DMS 273 treated with DMSO at 0.1 percent for 48 hours (cell line): ENCODE measurements around the gene ZCCHC7.
A peak's percentile ranks its signal among the peaks of the same experiment; 100 is the strongest.
"Not testable (repeated sequence)": the region's sequence is repeated elsewhere in the genome, so short reads cannot be mapped to it uniquely, and the experiment has no call there.

Experiments
- DNase-seq: peaks from one replicate; lab custom pipeline; 2025; lab: John Stamatoyannopoulos, UW

Gene ZCCHC7

DNA sequence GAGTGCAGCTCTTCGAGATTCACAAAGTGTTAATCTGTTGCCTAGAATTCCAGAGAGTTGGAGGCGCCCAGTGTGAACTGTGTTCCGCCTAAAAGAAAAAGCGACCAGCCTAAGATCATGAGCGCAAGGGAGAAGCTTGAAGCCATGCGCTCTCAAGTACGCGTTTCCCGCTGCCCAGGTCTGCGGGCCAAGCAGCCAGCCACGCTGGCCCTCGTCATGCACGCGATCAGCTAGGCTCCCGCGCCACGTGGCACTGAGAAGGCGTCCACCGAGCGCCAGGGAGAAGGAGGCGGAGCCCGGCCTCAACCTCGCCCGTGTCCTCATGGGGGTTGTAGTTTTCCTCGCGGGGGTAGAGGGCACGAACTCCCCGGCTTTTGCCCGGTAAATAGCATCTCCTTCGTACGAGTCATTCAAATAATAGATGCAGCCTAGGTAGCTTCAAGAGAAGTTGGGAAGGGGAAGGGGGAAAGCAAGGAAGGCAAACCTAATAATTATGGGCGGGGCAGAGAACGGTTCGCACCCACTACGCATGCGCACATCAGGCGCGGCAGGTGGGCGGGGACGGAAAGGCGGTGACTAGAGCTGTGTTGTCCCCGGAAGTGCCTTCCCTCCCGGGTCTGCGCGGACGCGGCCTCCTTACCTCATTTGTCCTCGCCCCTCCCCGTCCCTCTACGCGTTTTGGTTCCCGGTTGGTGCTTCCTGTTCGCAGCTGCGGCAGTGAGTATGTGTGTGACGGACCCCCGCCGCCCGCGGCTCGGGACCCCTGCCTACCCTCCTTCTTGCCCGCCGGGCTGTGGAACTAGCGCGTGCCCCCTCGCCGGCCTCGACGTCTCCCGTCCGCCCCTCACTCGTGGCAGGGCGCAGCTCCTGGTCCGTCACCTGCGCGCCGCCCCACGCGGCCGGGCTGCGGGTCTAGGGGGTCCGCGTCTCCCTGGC is at the start of gene ZCCHC7:
Gene ZCCHC7 (plus strand): TSS at position 668 of the 936 bp plus-strand sequence.
- DNase-seq: peak; percentile 88

DNA sequence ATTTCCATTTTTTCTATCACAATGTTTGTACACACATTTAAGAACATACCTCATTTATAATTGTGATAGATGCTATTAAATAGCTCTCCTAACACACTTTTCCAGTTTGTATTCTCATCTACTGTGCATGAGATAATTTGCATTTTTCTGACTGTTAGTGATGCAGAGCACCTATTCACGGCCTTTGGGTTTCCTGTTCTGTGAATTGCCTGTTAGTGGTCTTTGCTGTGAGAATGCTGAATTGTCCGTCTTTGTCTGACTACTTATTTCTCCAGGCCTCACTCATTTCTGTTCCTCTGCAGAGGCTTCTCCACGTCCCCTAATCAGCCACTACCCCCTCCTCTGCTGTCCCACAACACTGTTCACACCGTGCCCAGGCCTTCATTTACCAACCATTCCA is 45.6 kb upstream of the ZCCHC7 start:
- not testable (repeated sequence) for DNase-seq

DNA sequence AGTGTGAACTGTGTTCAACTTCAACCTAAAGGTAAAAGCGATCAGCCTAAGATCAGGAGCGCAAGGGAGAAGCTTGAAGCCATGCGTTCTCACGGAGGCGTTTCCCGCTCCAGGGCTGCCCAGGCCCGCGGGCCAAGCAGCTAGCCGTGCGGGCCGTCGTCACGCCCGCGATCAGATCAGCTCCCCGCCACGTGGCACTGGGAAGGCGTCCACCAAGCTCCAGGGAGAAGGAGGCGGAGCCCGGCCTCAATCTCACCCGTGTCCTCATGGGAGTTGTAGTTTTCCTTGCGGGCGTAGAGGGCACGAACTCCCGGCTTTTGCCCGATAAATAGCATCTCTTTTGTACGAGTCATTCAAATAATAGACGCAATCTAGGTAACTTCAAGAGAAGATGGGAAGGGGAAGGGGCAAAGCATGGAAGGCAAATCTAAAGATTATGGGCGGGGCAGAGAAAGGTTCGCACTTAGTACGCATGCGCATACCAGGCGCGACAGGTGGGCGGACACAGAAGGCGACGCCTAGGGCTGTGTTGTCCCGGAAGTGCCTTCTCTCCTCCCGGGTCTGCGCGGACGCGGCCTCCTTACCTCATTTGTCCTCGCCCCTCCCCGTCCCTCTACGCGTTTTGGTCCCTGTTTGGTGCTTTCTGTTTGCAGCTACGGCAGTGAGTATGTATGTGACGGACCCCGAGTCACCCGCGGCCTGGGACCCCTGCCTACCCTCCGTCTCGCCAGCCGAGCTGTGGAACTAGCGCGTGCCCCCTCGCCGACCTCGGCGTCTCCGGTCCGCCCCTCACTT is 40.8 kb upstream of the ZCCHC7 start:
- DNase-seq: peak; percentile 89

DNA sequence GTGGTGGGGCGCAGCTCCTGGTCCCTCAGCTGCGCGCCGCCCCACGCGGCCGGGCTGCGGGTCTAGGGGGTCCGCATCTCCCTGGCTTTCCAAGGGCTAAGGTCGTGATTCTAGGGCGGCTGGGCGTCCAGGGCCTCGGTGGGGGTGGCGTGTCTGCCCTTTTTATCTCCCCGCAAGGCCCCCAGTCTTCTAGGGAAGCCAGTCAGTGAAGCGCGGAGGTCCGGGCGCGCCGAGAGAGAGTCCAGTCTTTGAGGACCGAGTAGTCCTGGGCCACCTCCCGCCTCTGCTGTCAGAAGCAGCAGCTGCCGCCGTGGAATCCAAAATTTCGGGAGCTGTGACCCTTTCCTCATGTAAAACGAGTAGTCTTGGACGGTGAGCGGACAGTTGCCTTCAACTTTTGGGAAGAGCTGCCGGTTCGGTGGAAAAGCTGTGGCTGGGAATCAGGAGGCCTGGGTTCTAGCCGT is 40.2 kb upstream of the ZCCHC7 start:
- not testable (repeated sequence) for DNase-seq

DNA sequence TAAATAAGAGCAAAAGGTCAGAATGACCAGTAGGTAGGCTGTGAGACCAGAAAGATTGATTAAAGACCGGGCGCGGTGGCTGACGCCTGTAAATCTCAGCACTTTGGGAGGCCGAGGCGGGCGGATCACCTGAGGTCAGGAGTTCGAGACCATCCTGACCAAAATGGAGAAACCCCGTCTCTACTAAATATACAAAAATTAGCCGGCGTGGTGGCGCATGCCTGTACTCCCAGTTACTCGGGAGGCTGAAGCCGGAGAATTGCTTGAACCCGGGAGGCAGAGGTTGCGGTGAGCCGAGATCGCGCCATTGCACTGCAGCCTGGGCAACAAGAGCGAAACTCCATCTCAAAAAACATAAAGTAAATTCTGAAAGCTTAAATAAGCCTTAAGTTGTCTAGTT is 38.9 kb upstream of the ZCCHC7 start:
- not testable (repeated sequence) for DNase-seq

DNA sequence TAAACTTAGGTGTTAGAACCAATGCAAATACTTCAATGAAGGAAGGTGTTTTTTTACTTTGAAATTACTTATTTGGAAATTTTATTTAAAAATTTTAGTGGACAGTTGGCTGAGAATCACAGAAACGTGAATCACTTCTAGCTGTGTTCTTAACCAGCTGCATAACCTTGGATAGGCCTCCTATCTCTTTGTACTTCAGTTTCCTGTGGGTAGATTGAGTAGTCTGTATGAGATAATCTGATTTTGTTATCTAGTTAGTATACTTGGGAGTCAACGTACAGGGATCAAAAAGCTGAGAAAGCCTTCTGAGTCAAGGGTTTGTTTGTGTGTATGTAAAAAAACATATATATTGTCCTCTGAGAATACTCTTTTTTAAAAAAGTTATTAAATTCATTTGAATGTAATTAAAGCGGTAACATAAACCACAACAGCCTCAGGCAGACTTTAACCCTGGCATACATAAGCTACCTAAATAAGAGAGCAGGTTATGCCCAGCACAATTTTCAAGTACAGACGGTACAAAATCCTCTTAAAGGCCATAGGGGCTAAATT is 38.1 kb upstream of the ZCCHC7 start:
- DNase-seq: no peak

DNA sequence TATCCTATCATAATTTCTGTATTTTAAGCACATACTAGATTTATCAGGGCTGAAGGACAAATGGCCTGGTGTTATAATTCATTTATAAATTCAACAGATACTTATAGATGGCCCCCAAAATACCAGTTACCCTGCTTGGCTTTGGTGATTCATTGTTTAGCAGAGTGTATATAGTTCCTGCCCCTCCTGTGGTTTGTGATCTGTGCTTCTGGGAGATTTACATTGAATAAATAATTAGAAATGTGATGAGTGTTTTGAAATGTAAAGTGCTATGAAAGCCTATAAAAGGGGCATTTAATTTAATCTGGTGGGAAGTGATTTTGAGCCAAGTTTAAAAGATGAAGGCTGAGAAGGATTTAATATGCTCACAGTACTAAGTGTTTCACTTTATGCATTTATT is 36.7 kb upstream of the ZCCHC7 start:
- DNase-seq: no peak

DNA sequence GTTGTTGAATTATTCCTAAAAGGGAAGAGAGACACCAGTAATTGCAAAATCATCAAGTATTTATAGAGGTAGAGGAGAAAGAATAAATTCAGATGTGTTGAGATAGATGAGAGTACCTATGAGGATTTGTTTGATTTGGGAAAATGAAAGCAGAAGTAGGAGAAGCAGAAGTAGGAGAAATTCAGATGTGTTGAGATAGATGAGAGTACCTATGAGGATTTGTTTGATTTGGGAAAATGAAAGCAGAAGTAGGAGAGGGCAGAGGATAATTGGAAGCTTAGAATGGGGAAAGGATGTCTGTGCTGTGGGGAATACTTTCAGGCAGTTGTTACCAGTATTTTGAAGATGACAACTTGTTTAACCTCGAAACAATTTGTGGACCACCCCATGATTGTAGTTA is 35.1 kb upstream of the ZCCHC7 start:
- no peak for DNase-seq

DNA sequence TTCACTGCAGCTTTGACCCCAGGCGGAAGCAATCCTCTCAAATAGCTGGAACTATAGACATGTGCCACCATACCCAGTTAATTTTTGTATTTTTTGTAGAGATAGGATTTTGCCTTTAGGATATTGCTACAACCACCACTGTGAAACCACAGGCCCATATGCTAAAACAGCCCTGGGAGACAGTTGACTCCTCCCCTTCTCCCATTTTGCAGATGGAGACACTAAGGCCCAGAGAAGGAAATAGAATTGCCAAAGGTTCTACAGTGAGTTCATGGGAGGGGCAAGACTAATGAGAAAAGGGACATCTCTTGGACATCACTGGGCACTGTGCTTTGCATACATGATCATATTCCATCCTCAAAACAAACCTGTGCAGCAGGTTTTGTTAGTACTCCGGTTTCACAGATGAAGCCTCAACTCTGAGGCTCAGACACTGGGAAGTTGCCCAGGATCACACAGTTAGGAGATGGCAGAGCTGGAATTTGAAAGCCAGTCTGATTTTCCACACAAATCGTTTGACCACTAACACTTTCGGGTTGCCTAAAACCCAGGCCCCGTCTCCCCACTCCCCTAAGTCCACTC is 27.6 kb upstream of the ZCCHC7 start:
- DNase-seq: not testable (repeated sequence)

DNA sequence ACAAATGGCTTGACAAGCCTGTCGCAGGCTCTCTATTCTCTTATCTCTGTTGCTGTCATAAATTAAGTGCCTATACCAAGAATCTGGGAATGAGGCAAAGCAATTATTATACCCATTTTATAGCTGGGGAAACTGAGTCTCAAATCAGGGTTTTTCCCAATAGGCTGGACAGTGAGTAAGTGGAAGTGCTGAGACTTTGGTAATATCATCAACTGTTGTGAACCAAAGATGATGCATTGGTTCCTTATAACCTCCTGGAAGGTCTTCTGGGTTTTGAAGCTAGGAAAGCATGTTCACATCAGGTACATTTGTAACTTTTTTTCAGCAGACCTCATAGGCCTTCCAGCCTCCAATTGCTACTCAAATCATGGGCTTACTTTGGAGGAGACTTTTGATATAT is 25.6 kb upstream of the ZCCHC7 start:
- DNase-seq: no peak

DNA sequence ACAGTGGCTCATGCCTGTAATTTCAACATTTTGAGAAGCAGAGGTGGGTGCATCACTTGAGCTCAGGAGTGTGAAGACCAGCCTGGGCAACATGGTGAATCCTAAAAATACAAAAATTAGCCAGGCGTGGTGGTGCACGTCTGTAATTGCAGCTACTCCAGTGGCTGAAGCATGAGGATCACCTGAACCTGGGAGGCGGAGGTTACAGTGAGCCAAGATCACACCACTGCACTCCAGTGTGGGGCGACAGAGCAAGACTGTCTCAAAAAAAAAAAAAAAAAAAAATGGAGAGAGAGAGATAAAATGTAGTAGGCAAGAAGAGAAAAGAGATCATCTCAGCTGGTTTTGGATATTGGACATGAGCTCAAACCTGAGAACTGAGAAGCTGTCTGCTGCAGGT is 23.7 kb upstream of the ZCCHC7 start:
- DNase-seq: no peak

DNA sequence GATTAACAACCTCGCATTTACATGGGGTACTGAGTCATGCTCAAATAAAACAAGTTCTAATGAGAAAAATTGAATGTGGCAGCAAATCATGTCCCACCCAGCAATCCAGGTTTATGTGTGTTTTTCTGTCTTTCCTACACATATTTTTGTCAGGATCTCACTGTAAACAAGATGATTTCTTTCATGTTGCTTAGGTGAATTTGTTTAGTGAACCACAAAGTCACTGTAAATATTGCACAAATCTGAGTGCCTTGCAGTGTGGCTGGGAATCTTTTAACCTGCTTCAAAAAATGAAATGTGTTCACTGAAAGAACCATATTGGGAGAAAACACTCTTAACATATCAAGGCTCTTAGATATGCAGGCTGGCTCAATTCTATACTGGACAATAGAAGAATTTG is 23.1 kb upstream of the ZCCHC7 start:
- no peak for DNase-seq

DNA sequence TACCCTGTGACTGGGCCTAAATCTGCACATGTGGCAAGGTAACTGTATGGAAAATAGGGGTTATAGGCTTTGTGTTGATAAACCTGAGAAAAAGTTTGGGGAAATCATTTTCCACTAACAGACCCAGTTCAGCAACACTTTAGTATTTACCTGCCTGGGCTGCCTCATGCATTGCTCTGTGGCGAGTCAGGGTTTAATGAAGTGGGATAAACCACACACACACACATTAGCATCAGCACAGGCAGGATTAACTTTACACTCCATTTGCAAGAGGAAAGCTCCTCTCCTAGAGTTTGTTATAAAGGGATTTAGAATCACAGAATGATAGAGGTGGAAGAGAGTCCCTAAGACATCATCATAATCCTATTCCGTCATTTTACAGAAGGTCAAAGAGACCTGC is 20.0 kb upstream of the ZCCHC7 start:
- no peak for DNase-seq

DNA sequence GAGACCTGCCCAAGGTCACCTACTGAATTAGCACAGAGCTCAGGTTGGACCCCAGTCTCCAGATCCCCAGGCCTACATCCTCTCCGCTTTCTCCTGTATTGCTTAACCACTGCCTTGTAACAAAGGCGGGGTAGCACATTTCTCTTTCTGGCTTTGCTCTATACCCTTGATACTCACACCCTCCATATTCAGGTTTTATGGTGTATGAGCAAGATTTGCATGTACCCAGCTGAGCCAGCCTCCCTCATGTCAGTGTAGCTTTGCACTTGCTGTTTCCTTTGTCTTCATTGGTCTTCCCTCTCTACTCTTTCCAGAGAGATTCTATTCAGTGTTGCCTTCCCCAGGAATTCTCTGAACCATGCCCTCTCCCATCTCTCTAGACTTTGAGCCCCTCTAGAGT is 19.6 kb upstream of the ZCCHC7 start:
- DNase-seq: no peak

DNA sequence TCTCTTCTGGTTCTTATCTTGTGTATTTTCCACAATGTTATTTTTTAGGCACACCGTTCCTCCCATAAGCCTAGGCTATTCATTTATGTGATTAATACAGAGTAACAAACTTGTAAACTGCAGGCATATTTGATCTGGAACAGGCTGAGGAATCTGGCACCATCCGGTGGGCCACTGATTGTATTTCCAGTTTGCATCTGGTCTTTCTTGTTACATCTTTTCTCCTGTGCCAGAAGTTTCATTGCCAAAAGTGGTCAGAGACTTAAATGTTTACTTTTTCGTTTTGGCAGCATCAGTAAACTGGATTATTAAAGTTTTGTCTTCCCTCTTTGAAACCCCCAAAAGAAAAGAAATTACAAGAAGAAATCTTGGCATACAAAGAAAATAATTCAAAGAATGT is 17.9 kb upstream of the ZCCHC7 start:
- no peak for DNase-seq

DNA sequence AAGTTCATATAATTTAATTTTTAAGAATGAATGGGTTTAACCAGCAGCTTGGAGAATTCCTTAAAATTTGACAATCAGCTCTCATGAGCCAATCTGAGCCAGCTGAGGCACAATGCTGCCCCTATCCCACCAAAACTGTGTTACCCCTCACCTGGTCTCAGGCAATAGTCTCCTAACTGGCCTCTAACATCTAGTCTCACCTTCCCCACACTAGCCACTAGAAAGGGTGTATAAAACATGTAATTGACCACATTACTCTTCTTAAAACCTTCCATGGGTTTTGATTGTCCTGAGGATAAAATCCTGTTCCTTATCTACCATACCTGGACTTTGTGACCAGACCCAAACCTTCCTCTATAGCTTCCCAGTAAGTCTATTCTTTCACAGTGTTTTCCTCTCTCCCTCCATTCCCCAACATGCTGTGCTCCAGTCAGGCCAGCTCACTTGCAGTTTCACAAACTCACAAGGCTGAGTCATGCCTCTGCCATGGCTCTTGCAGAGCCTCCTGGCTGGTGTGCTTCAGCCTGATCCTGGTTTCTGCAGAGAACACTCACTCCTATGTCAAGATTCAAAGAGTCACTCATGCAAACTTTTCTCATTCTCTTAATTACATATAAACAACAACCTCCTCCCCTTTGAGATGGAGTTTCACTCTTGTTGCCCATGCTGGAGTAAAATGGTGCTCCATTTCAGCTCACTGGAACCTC is 16.0 kb upstream of the ZCCHC7 start:
- no peak for DNase-seq

DNA sequence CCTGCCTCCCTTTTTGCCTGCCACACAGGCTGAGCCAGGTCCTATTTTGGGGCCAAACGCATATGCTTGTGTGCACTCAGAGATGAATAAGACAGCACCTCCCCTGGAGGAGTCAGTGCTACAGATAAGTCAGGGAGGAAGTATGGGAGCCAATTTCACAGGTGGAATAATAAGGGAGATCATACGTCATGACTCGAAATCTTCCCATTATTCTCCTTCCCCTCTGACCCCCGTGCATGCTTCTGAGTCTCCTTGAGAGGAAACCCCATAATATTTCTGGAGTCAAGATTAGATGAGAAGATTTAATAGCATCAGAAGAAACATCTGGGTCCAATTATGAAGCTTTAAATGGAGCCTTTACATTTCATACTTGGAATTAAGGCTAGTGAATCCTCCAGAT is 15.1 kb upstream of the ZCCHC7 start:
- DNase-seq: no peak

DNA sequence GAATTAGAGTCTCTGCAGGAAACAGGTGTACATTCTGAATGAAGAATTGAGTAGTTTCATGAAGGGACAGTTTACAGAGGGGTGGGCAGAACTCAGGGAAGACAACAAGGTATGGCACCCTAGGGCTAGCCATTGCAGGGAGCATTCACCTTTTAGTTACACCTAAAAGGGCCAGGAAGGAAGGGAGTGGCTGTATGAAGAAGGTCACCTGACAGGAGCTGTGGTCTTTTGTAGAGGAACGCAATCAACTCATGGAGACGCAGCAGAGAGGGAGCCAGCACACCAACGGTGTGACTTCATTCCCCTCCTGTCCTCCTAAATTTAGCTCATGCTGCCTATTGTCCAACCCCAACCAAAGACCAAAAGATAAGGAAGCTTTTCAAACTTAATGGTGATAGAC is 12.7 kb upstream of the ZCCHC7 start:
- DNase-seq: no peak

DNA sequence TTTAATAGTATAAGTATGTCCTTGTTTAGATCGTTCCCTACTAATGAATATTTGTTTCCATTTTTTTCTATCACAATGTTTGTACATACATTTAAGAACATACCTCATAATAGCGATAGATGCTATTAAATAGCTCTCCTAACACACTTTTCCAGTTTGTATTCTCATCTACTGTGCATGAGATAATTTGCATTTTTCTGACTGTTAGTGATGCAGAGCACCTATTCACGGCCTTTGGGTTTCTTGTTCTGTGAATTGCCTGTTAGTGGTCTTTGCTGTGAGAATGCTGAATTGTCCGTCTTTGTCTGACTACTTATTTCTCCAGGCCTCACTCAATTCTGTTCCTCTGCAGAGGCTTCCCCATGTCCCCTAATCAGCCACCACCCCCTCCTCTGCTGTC is 5.9 kb upstream of the ZCCHC7 start:
- not testable (repeated sequence) for DNase-seq

DNA sequence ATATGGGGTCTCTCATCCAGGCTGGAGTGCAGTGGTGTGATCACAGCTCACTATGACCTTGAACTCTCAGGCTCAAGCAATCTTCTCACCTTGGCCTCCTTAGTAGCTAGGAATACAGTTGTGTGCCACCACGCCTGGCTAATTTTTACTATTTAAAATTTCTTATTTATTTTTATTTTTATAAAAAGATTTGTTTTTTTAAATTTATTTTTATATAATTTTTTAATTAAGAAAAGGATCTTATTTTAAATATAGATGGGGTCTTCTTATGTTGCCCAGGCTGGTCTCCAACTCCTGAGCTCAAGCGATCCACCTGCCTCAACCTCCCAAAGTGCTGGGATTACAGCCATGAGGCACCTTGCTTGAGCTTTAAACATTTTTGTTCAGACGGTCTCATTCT is 2.4 kb upstream of the ZCCHC7 start:
- no peak for DNase-seq

DNA sequence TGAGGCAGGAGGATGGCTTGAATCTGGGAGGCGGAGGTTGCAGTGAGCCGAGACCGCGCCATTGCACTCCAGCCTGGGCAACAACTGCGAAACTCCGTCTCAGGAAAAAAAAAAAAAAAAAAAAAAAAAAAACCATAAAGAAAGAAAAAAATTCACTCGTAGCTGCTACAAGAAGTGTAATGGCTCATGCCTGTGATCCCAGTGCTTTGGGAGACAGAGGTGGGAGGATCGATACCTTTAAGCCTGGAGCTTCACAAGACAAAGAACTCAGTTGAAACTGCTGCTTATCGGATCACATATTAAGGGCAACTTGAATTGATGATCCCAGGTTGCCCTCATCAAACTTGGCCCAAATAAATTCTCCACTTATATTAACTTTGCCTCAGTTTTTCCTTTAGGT is 1.0 kb upstream of the ZCCHC7 start:
- no peak for DNase-seq

DNA sequence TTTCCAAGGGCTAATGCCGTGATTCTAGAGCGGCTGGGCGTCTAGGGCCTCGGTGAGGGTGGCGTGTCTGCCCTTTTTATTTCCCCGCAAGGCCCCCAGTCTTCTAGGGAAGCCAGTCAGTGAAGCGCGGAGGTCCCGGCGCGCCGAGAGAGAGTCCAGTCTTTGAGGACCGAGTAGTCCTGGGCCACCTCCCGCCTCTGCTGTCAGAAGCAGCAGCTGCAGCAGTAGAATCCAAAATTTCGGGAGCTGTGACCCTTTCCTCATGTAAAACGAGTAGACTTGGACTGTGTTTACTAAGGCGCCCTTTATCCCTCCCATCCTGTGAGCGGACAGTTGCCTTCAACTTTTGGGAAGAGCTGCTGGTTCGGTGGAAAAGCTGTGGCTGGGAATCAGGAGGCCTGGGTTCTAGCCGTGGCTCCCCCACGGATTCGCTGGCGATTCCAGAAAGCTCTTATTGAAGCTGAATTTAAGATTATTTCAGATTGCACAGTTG is 515 bp downstream of the ZCCHC7 start:
- not testable (repeated sequence) for DNase-seq
